ENCODE data around the gene CACNA1I.

DNA sequence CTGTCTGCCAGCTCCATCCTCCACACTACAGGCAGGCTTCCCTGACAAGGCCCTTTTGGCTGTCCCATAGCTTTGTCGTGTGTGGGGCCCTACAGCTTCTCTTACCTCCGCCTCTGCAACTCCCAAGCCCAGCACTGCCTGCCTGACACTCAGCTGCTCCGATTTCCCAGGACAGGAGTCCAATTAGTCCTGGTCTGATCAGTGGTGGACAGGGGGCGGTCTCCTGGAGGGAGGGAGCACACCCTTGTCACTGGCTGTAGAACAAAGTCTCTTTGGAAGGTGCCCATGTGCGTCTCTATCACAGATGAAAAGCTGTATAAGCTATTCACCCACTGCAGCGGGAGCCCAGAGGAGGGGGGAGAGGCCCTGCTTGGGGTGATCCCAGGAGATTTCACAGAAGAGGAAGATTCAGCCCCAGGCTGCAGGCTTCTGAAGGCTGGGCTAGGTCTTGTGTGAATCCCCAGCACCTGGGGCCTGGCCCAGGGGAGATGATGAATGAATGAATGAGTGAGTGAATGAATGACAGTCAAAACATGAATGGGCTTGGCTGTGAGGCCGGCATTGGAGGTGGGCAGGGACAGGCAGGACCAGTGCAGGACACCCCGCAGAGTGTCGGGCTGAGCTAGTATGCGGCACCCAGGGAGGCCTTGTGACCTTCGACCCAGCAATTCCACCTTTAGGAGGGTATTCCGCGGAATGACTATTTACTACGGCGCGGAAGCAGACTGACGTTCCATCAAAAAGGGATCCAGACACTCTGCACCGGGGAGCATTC lies 142.4 kb downstream of the CACNA1I start:
- TF ChIP-seq, protein P1, sequence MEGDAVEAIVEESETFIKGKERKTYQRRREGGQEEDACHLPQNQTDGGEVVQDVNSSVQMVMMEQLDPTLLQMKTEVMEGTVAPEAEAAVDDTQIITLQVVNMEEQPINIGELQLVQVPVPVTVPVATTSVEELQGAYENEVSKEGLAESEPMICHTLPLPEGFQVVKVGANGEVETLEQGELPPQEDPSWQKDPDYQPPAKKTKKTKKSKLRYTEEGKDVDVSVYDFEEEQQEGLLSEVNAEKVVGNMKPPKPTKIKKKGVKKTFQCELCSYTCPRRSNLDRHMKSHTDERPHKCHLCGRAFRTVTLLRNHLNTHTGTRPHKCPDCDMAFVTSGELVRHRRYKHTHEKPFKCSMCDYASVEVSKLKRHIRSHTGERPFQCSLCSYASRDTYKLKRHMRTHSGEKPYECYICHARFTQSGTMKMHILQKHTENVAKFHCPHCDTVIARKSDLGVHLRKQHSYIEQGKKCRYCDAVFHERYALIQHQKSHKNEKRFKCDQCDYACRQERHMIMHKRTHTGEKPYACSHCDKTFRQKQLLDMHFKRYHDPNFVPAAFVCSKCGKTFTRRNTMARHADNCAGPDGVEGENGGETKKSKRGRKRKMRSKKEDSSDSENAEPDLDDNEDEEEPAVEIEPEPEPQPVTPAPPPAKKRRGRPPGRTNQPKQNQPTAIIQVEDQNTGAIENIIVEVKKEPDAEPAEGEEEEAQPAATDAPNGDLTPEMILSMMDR (IDR thresholded peaks at IDR 0.05) = no peak
- no peak for TF ChIP-seq EP300 (IDR thresholded peaks at IDR 0.05)

Data from esophagus muscularis mucosa (tissue), 3 donors.